Fibroblast of lung (primary cell): ENCODE results near the gene COL25A1. TPM values are rescaled to one million over a fixed set of nuclear protein-coding genes. Genes with fewer than 3 reads are reported as not detected.

Experiments used
- DNase-seq, 2 donors: peaks; one replicate each; pipeline versions ENCODE4 v3.0.0 to v3.0.0-alpha.2; 2010; ENCODE audit warnings: low read depth in 2 of 2
- H2AFZ ChIP-seq: 2 replicates; pipeline ENCODE4 v1.5.1; 2012; ENCODE audit warnings: low read length, control low read depth, inconsistent platforms
- H3K27ac ChIP-seq: 2 replicates; pipeline ENCODE4 v1.5.1; 2011; ENCODE audit warnings: low read length, control low read depth; ENCODE audit not compliant: insufficient read depth
- H3K27me3 ChIP-seq: 2 replicates; pipeline ENCODE4 v1.5.1; 2011; ENCODE audit warnings: mild to moderate bottlenecking, low read length; ENCODE audit not compliant: control insufficient read depth, insufficient read depth
- H3K36me3 ChIP-seq: 2 replicates; pipeline ENCODE4 v1.5.1; 2011; ENCODE audit warnings: low read length; ENCODE audit not compliant: control insufficient read depth, insufficient read depth
- H3K4me1 ChIP-seq: 2 replicates; pipeline ENCODE4 v1.5.1; 2011; ENCODE audit warnings: low read length; ENCODE audit not compliant: control insufficient read depth, insufficient read depth; ENCODE audit errors: extremely low read depth
- H3K4me2 ChIP-seq: 2 replicates; pipeline ENCODE4 v1.5.1; 2011; ENCODE audit warnings: low read length, control low read depth; ENCODE audit not compliant: insufficient read depth; ENCODE audit errors: extremely low read depth
- H3K4me3 ChIP-seq, 4 experiments: fragments of 200-600 bp in 1 of 4; sonication (generic) in 1 of 4; replicated peaks in 1 of 4; 2 replicates each; pipeline ENCODE4 v1.5.1; 2011 to 2016; ENCODE audit warnings: low read length in 4 of 4, low read depth in 3 of 4, mild to moderate bottlenecking in 3 of 4, control low read depth in 2 of 4, inconsistent platforms in 1 of 4, mixed read lengths in 1 of 4; ENCODE audit not compliant: insufficient read depth in 1 of 4; ENCODE audit errors: control extremely low read depth in 1 of 4
- H3K79me2 ChIP-seq: 2 replicates; pipeline ENCODE4 v1.5.1; 2012; ENCODE audit warnings: mild to moderate bottlenecking, low read length, inconsistent platforms; ENCODE audit not compliant: control insufficient read depth, insufficient read depth
- H3K9ac ChIP-seq: 2 replicates; pipeline ENCODE4 v1.5.1; 2011; ENCODE audit warnings: mild to moderate bottlenecking, low read length, control low read depth; ENCODE audit not compliant: insufficient read depth
- H3K9me3 ChIP-seq: 2 replicates; pipeline ENCODE4 v1.5.1; 2012; ENCODE audit warnings: low read depth, low read length; ENCODE audit not compliant: control insufficient read depth, insufficient read depth
- H4K20me1 ChIP-seq: 2 replicates; pipeline ENCODE4 v1.5.1; 2011; ENCODE audit warnings: low read length; ENCODE audit not compliant: control insufficient read depth, insufficient read depth; ENCODE audit errors: extremely low read depth
- EZH2 ChIP-seq: IDR thresholded peaks from 2 replicates; pipeline ENCODE4 v1.5.1; 2012; ENCODE audit warnings: low read length, control low read depth, mild to moderate bottlenecking; ENCODE audit errors: missing control alignments
- polyA plus RNA-seq, 2 donors: library from polyadenylated mRNA; depleted of rRNA in 1 of 2; stranded (reverse) in 1 of 2; unstranded in 1 of 2; fragments of >200 nt; gene quantifications; 2 replicates each; pipeline ENCODE4 v1.2.1, GENCODE V29; 2011 to 2012; ENCODE audit warnings: missing spikeins in 1 of 2
- total RNA-seq: library from RNA; depleted of rRNA; stranded (reverse); fragments of >200 nt; gene quantifications from 2 replicates; pipeline ENCODE4 v1.2.1, GENCODE V29; 2014
- TF ChIP-seq, protein P1 (sequence below), 2 donors: IDR thresholded peaks in 1 of 2; conservative IDR thresholded peaks in 1 of 2; 1 replicate in 1 of 2; 2 replicates in 1 of 2; pipeline ENCODE4 v1.5.1; 2011 to 2012; ENCODE audit warnings: low read length in 2 of 2, control low read depth in 1 of 2, inconsistent platforms in 1 of 2, low read depth in 1 of 2, mild to moderate bottlenecking in 1 of 2

COL25A1 gene
- total and polyA plus RNA-seq, 2 donors (not counting 1 experiment from before 2014, with no cell fraction given), result under 0.01 to 0.01 TPM

DNA sequence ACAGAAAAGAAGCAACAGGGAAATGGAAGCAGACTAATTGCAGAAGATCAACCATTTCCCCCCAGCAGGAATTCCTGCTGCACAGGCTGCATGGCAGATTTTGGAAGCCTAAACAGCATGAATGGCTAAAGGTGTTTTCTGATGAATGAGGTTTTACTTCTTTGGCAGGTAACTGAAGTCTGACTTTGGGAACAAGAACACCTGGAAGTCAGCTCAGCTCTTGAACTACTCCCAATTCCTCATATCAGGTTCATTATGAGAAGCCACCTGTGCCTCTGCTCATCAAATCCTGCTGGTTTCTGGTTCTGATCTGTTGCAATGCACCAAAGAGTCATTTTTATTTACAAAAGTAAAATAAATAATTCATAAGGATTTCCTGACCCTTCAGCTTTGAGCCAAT is 139.0 kb downstream of the COL25A1 start:
- Histone ChIP-seq H4K20me1 (no peaks in the 10 kb centered on the region), H2AFZ (no peak overlapping the region), H3K9ac (no peak overlapping the region), H3K4me1 (no peaks in the 10 kb centered on the region), H3K27me3 (no peaks in the 10 kb centered on the region), H3K4me3 (no peak overlapping the region), H3K9me3 (no peaks in the 10 kb centered on the region), H3K79me2 (no peaks in the 10 kb centered on the region), H3K27ac (no peak overlapping the region), H3K4me2 (no peak overlapping the region), H3K36me3 (no peaks in the 10 kb centered on the region)
- no peak for DNase-seq
- TF ChIP-seq, protein P1, sequence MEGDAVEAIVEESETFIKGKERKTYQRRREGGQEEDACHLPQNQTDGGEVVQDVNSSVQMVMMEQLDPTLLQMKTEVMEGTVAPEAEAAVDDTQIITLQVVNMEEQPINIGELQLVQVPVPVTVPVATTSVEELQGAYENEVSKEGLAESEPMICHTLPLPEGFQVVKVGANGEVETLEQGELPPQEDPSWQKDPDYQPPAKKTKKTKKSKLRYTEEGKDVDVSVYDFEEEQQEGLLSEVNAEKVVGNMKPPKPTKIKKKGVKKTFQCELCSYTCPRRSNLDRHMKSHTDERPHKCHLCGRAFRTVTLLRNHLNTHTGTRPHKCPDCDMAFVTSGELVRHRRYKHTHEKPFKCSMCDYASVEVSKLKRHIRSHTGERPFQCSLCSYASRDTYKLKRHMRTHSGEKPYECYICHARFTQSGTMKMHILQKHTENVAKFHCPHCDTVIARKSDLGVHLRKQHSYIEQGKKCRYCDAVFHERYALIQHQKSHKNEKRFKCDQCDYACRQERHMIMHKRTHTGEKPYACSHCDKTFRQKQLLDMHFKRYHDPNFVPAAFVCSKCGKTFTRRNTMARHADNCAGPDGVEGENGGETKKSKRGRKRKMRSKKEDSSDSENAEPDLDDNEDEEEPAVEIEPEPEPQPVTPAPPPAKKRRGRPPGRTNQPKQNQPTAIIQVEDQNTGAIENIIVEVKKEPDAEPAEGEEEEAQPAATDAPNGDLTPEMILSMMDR (conservative IDR thresholded peaks at IDR 0.05 in 1 of 2, IDR thresholded peaks at IDR 0.05 in 1 of 2; ENCODE audit: low read depth in 1 of 2, low read length in 2 of 2), result no peak
- no peak for TF ChIP-seq EZH2

DNA sequence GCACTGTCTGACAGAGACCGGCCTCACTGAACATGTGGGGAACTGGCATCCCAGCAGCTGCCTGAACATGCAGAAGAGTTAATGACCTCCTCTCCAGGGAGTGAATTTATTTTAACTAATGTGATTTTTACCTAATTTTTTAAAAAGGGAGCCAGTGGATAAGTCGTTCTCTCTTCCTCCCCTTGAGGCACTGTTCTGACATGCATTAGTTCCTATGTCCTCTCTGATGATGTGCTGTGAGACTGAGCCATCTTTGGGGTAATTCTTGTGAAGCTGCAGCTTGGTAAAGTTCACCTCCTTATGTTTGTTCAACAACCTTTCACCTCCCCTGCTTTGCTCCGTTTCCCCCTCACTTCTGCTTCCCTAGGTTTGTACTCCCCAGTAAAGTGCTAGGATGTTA is 139.7 kb downstream of the COL25A1 start:
- Histone ChIP-seq H3K27me3 (no peaks in the 10 kb centered on the region), H3K27ac (no peak overlapping the region), H3K9me3 (no peaks in the 10 kb centered on the region), H3K4me3 (no peak overlapping the region), H3K4me1 (no peaks in the 10 kb centered on the region), H3K79me2 (no peaks in the 10 kb centered on the region), H3K9ac (no peak overlapping the region), H4K20me1 (no peaks in the 10 kb centered on the region), H2AFZ (no peak overlapping the region), H3K4me2 (no peak overlapping the region), H3K36me3 (no peaks in the 10 kb centered on the region)
- TF ChIP-seq, protein P1 (conservative IDR thresholded peaks at IDR 0.05 in 1 of 2, IDR thresholded peaks at IDR 0.05 in 1 of 2; ENCODE audit: low read depth in 1 of 2, low read length in 2 of 2), result no peak
- no peak for TF ChIP-seq EZH2
- no peak for DNase-seq

DNA sequence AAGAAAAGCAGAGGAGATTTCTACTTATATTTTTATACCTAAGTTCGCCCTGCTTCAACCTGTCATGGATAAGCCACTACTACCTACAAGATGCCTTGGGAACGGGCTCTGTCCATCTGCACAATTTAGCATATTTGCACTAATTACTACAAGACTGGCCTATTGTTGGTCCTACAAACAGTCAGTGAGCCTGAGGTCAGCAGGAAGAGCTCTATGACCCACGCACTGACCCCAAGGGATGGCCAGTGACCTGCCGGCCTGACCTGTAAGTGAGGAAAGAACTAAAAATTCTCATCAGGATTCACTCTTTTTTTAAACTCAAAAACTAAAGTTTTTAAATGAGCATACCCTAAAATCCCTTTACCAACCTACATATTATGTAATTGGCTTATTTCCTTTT is 142.0 kb downstream of the COL25A1 start:
- H3K9me3 ChIP-seq, result no peaks in the 10 kb centered on the region
- H3K4me2 ChIP-seq, result no peak overlapping the region
- DNase-seq, result no peak
- TF ChIP-seq EZH2, result no peak
- TF ChIP-seq, protein P1 (conservative IDR thresholded peaks at IDR 0.05 in 1 of 2, IDR thresholded peaks at IDR 0.05 in 1 of 2; ENCODE audit: low read depth in 1 of 2, low read length in 2 of 2), result no peak
- H3K79me2 ChIP-seq, result no peaks in the 10 kb centered on the region
- no peaks in the 10 kb centered on the region for H4K20me1 ChIP-seq
- no peak overlapping the region for H2AFZ ChIP-seq
- H3K9ac ChIP-seq, result no peak overlapping the region
- H3K27ac ChIP-seq, result no peak overlapping the region
- H3K4me3 ChIP-seq, result no peak overlapping the region
- H3K36me3 ChIP-seq, result no peaks in the 10 kb centered on the region
- H3K27me3 ChIP-seq, result no peaks in the 10 kb centered on the region
- no peaks in the 10 kb centered on the region for H3K4me1 ChIP-seq
